ENCODE data around the gene ZNF593.

DNA sequence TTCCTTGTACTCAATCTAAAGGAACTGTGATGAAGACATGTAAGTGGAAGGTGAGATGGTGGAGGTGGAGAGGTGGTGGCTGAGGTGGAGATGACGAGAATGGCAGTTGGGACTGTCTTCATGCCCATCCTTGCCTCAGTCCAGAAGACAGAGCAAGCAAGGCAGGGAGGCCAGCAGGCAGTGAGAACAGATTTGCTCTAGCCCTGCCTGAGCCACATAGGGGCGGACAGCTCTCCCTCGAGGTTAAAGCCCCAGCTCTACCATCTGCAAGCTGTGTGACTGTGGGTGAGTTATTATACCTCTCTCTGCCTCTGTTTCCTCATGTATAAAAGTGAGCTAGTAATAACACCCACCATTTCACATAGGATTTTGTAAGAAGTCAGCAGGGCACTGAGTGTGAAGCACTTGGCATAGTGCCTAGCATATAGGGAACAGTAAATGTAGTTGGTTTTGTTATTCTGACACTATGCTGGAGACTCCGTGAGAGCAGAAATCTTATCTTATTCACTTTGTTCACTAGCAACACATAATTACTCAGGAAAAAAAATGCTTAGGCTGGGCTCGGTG lies 15.7 kb upstream of the ZNF593 start:
- TF ChIP-seq CTCF (IDR thresholded peaks at IDR 0.05 in 4 of 5, conservative IDR thresholded peaks at IDR 0.05 in 1 of 5) (no peak), POLR2A (IDR thresholded peaks at IDR 0.05) (no peak)

All from gastrocnemius medialis (tissue), 4 donors.